Neural cell (in vitro differentiated cells): ENCODE measurements around the gene NR1H4. TPM values are rescaled to one million over a fixed set of nuclear protein-coding genes. Genes with fewer than 3 reads are reported as not detected.
"Not testable (repeated sequence)": the region's sequence is repeated elsewhere in the genome, so short reads cannot be mapped to it uniquely, and the experiment has no call there.

Experiments
- H2AFZ ChIP-seq: fragments of 200-600, 300-800 bp; sonication (generic), shearing (Covaris generic); 2 replicates; pipeline ENCODE4 v1.6.0; 2014; ENCODE audit warnings: low read depth, mild to moderate bottlenecking, antibody characterized with exemption, low read length, moderate library complexity
- H3F3A ChIP-seq: fragments of 200-600 bp; shearing (Covaris generic); 2 replicates; pipeline ENCODE4 v1.6.1; 2016; ENCODE audit warnings: mild to moderate bottlenecking, moderate library complexity, mixed read lengths, antibody characterized with exemption, low read length; ENCODE audit not compliant: insufficient read depth, poor library complexity, severe bottlenecking
- H3K27ac ChIP-seq: fragments of 200-600, 300-800 bp; sonication (generic), shearing (Covaris generic); 2 replicates; pipeline ENCODE4 v1.5.1; 2014; ENCODE audit warnings: mild to moderate bottlenecking, low read length, moderate library complexity
- H3K27me3 ChIP-seq: fragments of 300-800, 200-600 bp; sonication (generic), shearing (Covaris generic); 2 replicates; pipeline ENCODE4 v1.6.0; 2014; ENCODE audit warnings: mild to moderate bottlenecking, low read depth, low read length, moderate library complexity; ENCODE audit not compliant: insufficient read depth
- H3K36me3 ChIP-seq: fragments of 300-800, 200-600 bp; sonication (generic), shearing (Covaris generic); 2 replicates; pipeline ENCODE4 v1.5.1; 2014; ENCODE audit warnings: mild to moderate bottlenecking, antibody characterized with exemption, low read length, moderate library complexity; ENCODE audit not compliant: insufficient read depth
- H3K4me2 ChIP-seq: fragments of 300-800, 200-600 bp; sonication (generic), shearing (Covaris generic); 2 replicates; pipeline ENCODE4 v1.6.0; 2014; ENCODE audit warnings: mild to moderate bottlenecking, low read length
- H3K4me3 ChIP-seq: fragments of 300-800, 200-600 bp; sonication (generic), shearing (Covaris generic); 2 replicates; pipeline ENCODE4 v1.5.1; 2014; ENCODE audit warnings: mild to moderate bottlenecking, low read length, moderate library complexity
- H3K79me2 ChIP-seq: fragments of 200-600 bp; shearing (Covaris generic); replicated peaks from 2 replicates; pipeline ENCODE4 v1.6.0; 2014; ENCODE audit warnings: mild to moderate bottlenecking, low read length, moderate library complexity; ENCODE audit not compliant: insufficient read depth
- H3K9ac ChIP-seq: fragments of 300-800, 200-600 bp; sonication (generic), shearing (Covaris generic); 2 replicates; pipeline ENCODE4 v1.6.1; 2016; ENCODE audit warnings: mild to moderate bottlenecking, low read length, mixed read lengths
- H3K9me2 ChIP-seq: fragments of 200-600 bp; shearing (Covaris generic); 2 replicates; pipeline ENCODE4 v1.6.1; 2016; ENCODE audit warnings: mild to moderate bottlenecking, low read length, mixed read lengths; ENCODE audit not compliant: insufficient read depth
- H3K9me3 ChIP-seq: fragments of 200-600, 300-800 bp; sonication (generic), shearing (Covaris generic); 2 replicates; pipeline ENCODE4 v1.6.1; 2016; ENCODE audit warnings: mild to moderate bottlenecking, mixed run types, low read length, moderate library complexity, mixed read lengths
- H4K20me1 ChIP-seq: fragments of 200-600 bp; shearing (Covaris generic); 2 replicates; pipeline ENCODE4 v1.6.1; 2016; ENCODE audit warnings: mild to moderate bottlenecking, mixed run types; ENCODE audit not compliant: insufficient read depth
- EP300 ChIP-seq: fragments of 450-650 bp; conservative IDR thresholded peaks from 2 replicates; pipeline ENCODE4 v1.6.1; 2014; ENCODE audit warnings: antibody characterized with exemption, mild to moderate bottlenecking, moderate library complexity; ENCODE audit not compliant: poor library complexity, severe bottlenecking
- EZH2 ChIP-seq: fragments of 200-600, 300-800 bp; shearing (Covaris generic), sonication (generic); IDR thresholded peaks from 2 replicates; pipeline ENCODE4 v1.6.1; 2014; ENCODE audit warnings: antibody characterized with exemption, low read length, borderline replicate concordance, mild to moderate bottlenecking; ENCODE audit not compliant: insufficient read depth, poor library complexity, severe bottlenecking
- MXI1 ChIP-seq: fragments of 450-650 bp; conservative IDR thresholded peaks from 2 replicates; pipeline ENCODE4 v1.6.1; 2014; ENCODE audit warnings: antibody characterized with exemption, mild to moderate bottlenecking; ENCODE audit not compliant: poor library complexity, severe bottlenecking
- POLR2AphosphoS5 ChIP-seq: IDR thresholded peaks from 2 replicates; pipeline ENCODE4 v1.6.1; 2012
- RAD21 ChIP-seq: fragments of 450-650 bp; conservative IDR thresholded peaks from 2 replicates; pipeline ENCODE4 v1.6.1; 2014; ENCODE audit warnings: antibody characterized with exemption, mild to moderate bottlenecking, moderate library complexity
- SMC3 ChIP-seq: fragments of 450-650 bp; conservative IDR thresholded peaks from 2 replicates; pipeline ENCODE4 v1.6.1; 2014; ENCODE audit warnings: antibody characterized with exemption, mild to moderate bottlenecking, moderate library complexity; ENCODE audit not compliant: poor library complexity
- TAF1 ChIP-seq: IDR thresholded peaks from 2 replicates; pipeline ENCODE4 v1.6.1; 2012; ENCODE audit warnings: low read depth
- polyA plus RNA-seq: library from polyadenylated mRNA; depleted of rRNA; stranded (reverse); fragments of >200 nt; gene quantifications from 2 replicates; pipeline ENCODE4 v1.2.3, GENCODE V29; 2014
- TF ChIP-seq, protein P1 (sequence below): IDR thresholded peaks from 2 replicates; pipeline ENCODE4 v1.6.1; 2012; ENCODE audit warnings: borderline replicate concordance
- TF ChIP-seq, protein P2 (sequence below): fragments of 450-650 bp; IDR thresholded peaks from 2 replicates; pipeline ENCODE4 v1.5.1; 2014; ENCODE audit warnings: antibody characterized with exemption, mild to moderate bottlenecking, moderate library complexity; ENCODE audit not compliant: poor library complexity, severe bottlenecking

The NR1H4 gene
- polyA plus RNA-seq, 1 donor from 2014 or later, result not detected

DNA sequence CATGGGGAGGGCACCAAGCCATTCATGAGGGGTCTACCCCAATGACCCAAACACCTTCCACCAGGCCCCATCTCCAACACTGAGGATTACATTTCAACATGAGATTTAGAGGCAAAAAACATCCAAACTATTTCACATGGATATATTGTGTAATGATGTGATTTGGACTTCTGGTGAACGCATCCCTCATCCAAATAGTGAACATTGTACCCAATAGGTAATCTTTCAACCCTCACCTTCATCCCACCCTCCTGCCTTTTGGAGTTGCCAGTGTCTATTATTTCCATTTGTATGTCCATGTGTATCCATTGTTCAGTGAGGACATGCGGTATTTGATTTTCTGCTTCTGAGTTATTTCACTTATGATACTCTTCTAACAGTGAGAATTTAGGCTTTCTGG lies 83.7 kb downstream of the NR1H4 start:
- no peak overlapping the region for H3K4me3 ChIP-seq
- H3K27me3 ChIP-seq, result no peaks in the 10 kb centered on the region
- H3F3A ChIP-seq, result no peaks in the 10 kb centered on the region
- no peaks in the 10 kb centered on the region for H3K9me2 ChIP-seq
- TF ChIP-seq SMC3, result no peak
- TF ChIP-seq TAF1, result no peak
- TF ChIP-seq MXI1, result no peak
- no peak for TF ChIP-seq POLR2AphosphoS5
- TF ChIP-seq, protein P1, sequence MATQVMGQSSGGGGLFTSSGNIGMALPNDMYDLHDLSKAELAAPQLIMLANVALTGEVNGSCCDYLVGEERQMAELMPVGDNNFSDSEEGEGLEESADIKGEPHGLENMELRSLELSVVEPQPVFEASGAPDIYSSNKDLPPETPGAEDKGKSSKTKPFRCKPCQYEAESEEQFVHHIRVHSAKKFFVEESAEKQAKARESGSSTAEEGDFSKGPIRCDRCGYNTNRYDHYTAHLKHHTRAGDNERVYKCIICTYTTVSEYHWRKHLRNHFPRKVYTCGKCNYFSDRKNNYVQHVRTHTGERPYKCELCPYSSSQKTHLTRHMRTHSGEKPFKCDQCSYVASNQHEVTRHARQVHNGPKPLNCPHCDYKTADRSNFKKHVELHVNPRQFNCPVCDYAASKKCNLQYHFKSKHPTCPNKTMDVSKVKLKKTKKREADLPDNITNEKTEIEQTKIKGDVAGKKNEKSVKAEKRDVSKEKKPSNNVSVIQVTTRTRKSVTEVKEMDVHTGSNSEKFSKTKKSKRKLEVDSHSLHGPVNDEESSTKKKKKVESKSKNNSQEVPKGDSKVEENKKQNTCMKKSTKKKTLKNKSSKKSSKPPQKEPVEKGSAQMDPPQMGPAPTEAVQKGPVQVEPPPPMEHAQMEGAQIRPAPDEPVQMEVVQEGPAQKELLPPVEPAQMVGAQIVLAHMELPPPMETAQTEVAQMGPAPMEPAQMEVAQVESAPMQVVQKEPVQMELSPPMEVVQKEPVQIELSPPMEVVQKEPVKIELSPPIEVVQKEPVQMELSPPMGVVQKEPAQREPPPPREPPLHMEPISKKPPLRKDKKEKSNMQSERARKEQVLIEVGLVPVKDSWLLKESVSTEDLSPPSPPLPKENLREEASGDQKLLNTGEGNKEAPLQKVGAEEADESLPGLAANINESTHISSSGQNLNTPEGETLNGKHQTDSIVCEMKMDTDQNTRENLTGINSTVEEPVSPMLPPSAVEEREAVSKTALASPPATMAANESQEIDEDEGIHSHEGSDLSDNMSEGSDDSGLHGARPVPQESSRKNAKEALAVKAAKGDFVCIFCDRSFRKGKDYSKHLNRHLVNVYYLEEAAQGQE, result no peak
- no peak for TF ChIP-seq RAD21
- TF ChIP-seq, protein P2, sequence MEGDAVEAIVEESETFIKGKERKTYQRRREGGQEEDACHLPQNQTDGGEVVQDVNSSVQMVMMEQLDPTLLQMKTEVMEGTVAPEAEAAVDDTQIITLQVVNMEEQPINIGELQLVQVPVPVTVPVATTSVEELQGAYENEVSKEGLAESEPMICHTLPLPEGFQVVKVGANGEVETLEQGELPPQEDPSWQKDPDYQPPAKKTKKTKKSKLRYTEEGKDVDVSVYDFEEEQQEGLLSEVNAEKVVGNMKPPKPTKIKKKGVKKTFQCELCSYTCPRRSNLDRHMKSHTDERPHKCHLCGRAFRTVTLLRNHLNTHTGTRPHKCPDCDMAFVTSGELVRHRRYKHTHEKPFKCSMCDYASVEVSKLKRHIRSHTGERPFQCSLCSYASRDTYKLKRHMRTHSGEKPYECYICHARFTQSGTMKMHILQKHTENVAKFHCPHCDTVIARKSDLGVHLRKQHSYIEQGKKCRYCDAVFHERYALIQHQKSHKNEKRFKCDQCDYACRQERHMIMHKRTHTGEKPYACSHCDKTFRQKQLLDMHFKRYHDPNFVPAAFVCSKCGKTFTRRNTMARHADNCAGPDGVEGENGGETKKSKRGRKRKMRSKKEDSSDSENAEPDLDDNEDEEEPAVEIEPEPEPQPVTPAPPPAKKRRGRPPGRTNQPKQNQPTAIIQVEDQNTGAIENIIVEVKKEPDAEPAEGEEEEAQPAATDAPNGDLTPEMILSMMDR, result no peak
- no peak for TF ChIP-seq EP300
- TF ChIP-seq EZH2, result no peak
- H3K27ac ChIP-seq, result no peak overlapping the region
- H3K4me2 ChIP-seq, result no peak overlapping the region
- H3K79me2 ChIP-seq, result no peaks in the 10 kb centered on the region
- H3K9me3 ChIP-seq, result no peaks in the 10 kb centered on the region
- H3K9ac ChIP-seq, result no peak overlapping the region
- no peaks in the 10 kb centered on the region for H3K36me3 ChIP-seq
- H4K20me1 ChIP-seq, result no peaks in the 10 kb centered on the region
- no peak overlapping the region for H2AFZ ChIP-seq

DNA sequence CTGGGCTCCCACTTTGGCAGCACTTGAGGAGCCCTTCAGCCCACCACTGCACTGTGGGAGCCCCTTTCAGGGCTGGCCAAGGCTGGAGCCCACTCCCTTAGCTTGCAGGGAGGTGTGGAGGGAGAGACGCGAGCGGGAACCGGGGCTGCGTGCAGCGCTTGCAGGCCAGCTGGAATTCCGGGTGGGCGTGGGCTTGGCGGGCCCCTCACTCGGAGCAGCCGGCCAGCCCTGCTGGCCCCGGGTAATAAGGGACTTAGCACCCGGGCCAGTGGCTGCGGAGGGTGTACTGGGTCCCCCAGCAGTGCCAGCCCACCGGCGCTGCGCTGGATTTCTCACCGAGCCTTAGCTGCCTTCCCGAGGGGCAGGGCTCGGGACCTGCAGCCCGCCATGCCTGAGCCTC lies 85.6 kb downstream of the NR1H4 start:
- H3K9me3 ChIP-seq, result not testable (repeated sequence)

DNA sequence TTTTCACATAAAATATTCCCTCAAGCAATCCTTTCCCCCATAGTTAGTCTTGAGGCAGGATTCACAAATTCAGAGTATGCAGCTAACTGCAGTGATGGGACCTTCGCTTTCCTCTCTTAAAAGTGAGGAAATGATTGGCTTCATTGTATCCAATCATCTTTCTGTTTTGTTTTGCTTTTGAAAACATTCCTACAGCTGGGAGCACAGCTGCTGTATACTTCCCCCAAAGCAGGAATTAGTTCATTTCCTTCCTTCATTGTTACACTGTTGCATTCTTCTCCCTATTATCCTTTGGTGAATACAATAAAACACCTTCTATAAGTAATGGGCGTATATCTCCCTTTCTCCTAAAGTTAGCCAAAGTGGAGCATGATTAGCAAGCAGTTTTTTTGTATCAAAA lies 90.4 kb downstream of the NR1H4 start:
- TF ChIP-seq, protein P2, result no peak
- TF ChIP-seq EP300, result no peak
- TF ChIP-seq TAF1, result no peak
- no peak for TF ChIP-seq POLR2AphosphoS5
- no peak for TF ChIP-seq MXI1
- no peak for TF ChIP-seq RAD21
- no peak for TF ChIP-seq SMC3
- TF ChIP-seq, protein P1, result no peak
- TF ChIP-seq EZH2, result no peak
- H3K4me3 ChIP-seq, result no peak overlapping the region
- no peaks in the 10 kb centered on the region for H3K9me3 ChIP-seq
- H3K9ac ChIP-seq, result no peak overlapping the region
- H3K27ac ChIP-seq, result no peak overlapping the region
- H3K9me2 ChIP-seq, result no peaks in the 10 kb centered on the region
- no peak overlapping the region for H2AFZ ChIP-seq
- no peaks in the 10 kb centered on the region for H3K36me3 ChIP-seq
- H3K27me3 ChIP-seq, result no peaks in the 10 kb centered on the region
- H3K4me2 ChIP-seq, result no peak overlapping the region
- H3F3A ChIP-seq, result no peaks in the 10 kb centered on the region
- H4K20me1 ChIP-seq, result no peaks in the 10 kb centered on the region
- H3K79me2 ChIP-seq, result no peaks in the 10 kb centered on the region

More for the DNA sequence above, 85.6 kb downstream of the NR1H4 start:
- H2AFZ ChIP-seq, H3K9me2 ChIP-seq, H3K4me2 ChIP-seq, H3K27me3 ChIP-seq, H3K4me3 ChIP-seq, H3K36me3 ChIP-seq, H3F3A ChIP-seq, H3K27ac ChIP-seq, H4K20me1 ChIP-seq, H3K9ac ChIP-seq, H3K79me2 ChIP-seq: not testable (repeated sequence)
